Nephron (organoid): ENCODE data around the gene PHAF1.
A peak's percentile ranks its signal among the peaks of the same experiment; 100 is the strongest.

ENCODE experiments used
- H3K27ac Mint-ChIP-seq, 3 experiments: 2 replicates each; pipeline ENCODE4 v1.8.0; 2020; ENCODE audit warnings: mixed read lengths in 3 of 3, mild to moderate bottlenecking in 2 of 3, moderate library complexity in 1 of 3
- H3K27me3 Mint-ChIP-seq: 2 replicates; pipeline ENCODE4 v1.8.0; 2021; ENCODE audit warnings: low read depth, mild to moderate bottlenecking, moderate library complexity, mixed read lengths
- H3K36me3 Mint-ChIP-seq: 2 replicates; pipeline ENCODE4 v1.8.0; 2020; ENCODE audit warnings: low read depth, mixed read lengths
- H3K4me1 Mint-ChIP-seq: 2 replicates; pipeline ENCODE4 v1.8.0; 2020; ENCODE audit warnings: mixed read lengths
- H3K4me3 Mint-ChIP-seq, 3 experiments: 2 replicates each; pipeline ENCODE4 v1.8.0; 2020; ENCODE audit warnings: mild to moderate bottlenecking in 3 of 3, mixed read lengths in 3 of 3, moderate library complexity in 2 of 3
- H3K9me3 Mint-ChIP-seq: 2 replicates; pipeline ENCODE4 v1.8.0; 2020; ENCODE audit warnings: mixed read lengths
- TF ChIP-seq, protein P1 (sequence below), 3 experiments: fragments of 200-600 bp; sonication (generic); IDR thresholded peaks; one replicate each; pipeline ENCODE4 v1.5.0; 2021; ENCODE audit warnings: antibody characterized with exemption in 3 of 3; ENCODE audit not compliant: unreplicated experiment in 3 of 3

The PHAF1 gene

DNA sequence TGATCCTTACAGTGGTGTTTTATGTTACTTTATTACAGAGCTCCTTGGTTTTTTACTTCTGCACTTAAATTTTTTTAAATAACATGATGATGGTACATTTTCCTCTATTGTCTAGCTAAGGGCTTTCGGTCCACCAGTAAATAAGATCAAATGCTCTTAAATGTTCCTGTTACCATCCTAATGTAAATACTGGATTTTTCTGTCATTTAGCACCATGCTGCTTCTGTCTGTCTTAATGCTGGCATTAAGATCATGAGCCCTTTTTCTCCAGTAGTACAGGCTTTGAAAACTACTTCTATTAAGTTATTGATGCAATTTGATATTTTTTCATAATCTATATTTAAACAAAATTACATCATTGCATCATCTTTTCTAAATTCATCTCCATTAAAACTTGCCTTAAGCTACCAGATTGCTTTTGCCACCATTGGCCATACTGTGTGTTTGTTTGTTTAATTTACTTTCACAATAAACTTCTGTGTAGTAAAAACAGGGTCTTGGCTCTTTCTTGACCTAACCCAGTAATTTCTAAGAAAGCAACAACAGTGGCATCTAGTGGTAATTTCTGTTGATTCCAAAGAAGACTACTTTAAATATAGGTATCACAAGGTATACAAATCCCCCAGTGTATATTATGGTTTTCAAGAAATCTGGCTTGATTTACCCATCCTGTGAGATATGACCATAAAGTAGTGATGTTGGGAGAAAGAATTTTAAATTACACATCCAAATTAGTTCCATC, 9.0 kb upstream of the PHAF1 start:
- Mint-ChIP-seq H3K36me3 (peaks cover 12% of the 10 kb centered on the region), H3K4me3 (no peak overlapping the region), H3K4me1 (peaks cover 5% of the 10 kb centered on the region), H3K9me3 (no peaks in the 10 kb centered on the region), H3K27me3 (no peaks in the 10 kb centered on the region), H3K27ac (no peak overlapping the region)
- TF ChIP-seq, protein P1, sequence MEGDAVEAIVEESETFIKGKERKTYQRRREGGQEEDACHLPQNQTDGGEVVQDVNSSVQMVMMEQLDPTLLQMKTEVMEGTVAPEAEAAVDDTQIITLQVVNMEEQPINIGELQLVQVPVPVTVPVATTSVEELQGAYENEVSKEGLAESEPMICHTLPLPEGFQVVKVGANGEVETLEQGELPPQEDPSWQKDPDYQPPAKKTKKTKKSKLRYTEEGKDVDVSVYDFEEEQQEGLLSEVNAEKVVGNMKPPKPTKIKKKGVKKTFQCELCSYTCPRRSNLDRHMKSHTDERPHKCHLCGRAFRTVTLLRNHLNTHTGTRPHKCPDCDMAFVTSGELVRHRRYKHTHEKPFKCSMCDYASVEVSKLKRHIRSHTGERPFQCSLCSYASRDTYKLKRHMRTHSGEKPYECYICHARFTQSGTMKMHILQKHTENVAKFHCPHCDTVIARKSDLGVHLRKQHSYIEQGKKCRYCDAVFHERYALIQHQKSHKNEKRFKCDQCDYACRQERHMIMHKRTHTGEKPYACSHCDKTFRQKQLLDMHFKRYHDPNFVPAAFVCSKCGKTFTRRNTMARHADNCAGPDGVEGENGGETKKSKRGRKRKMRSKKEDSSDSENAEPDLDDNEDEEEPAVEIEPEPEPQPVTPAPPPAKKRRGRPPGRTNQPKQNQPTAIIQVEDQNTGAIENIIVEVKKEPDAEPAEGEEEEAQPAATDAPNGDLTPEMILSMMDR (IDR thresholded peaks at IDR 0.05; ENCODE audit: unreplicated experiment in 3 of 3) = peak; percentile 45 to 55 (median 49)

DNA sequence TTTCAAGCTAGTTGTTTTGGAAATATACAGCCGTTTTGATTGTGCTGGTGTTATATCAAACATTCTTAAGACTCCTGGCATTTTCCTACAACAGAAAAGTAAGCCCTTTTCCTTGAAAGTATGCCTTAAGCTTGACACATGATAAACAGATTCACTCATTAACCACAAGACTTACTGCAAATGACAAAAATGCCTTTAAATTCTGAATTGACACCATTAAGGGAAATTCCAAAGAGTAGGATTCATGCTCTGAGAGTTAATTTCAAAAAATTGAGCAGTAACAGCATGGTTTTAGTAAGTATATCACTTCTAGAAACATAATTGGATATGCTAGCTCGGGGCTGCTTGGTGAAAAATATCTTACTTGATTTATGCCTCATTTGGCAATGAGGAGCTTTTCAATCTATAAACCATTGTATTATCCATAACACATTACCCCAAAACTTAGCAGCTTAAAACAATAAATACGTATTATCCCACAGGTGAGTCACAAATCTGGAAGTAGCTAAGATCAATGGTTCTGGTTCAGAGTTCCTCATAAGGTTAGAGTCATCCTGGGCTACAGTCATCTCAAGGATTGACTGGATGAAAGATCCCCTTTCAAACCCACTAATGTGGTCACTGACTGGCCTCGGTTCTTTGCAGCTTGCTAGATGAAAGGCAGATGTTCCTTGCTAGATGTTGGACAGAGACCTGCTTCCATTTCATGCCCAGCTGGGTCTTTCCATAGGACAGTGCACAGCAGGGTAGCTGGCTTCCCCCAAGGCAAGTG, 8.2 kb upstream of the PHAF1 start:
- Mint-ChIP-seq H3K27ac (no peak overlapping the region), H3K4me3 (no peak overlapping the region), H3K36me3 (peaks cover 12% of the 10 kb centered on the region), H3K4me1 (peaks cover 10% of the 10 kb centered on the region), H3K9me3 (no peaks in the 10 kb centered on the region), H3K27me3 (no peaks in the 10 kb centered on the region)
- TF ChIP-seq, protein P1 (IDR thresholded peaks at IDR 0.05; ENCODE audit: unreplicated experiment in 3 of 3) = peak in 1 of 3 experiments; percentile 10

DNA sequence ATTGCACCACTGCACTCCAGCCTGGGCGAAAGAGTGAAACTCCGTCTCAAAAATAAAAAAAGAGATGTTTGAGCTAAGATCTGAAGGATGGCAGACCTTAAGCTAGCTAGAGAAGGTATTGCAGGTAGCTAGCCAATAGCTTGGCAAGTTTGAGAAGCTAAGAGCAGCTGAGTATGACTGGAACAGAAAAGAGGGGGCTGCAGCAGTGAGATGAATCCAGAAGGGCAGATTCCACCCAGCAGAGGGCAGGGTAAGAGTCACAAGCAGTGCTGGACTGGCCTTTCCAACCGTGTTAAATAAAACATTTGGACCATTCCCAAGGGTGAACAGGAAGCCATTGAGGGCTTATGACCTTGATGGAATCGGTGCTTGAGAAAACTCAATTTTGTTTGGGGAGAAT, 5.7 kb upstream of the PHAF1 start:
- TF ChIP-seq, protein P1 (IDR thresholded peaks at IDR 0.05; ENCODE audit: unreplicated experiment in 3 of 3) = peak in 2 of 3 experiments; percentile 36 to 43
- Mint-ChIP-seq H3K4me1 (peaks cover 15% of the 10 kb centered on the region), H3K27me3 (no peaks in the 10 kb centered on the region), H3K27ac (peak overlapping the region; percentile 15 to 79 (median 35)), H3K9me3 (no peaks in the 10 kb centered on the region), H3K4me3 (peak overlapping the region in 2 of 3 experiments; percentile 5 to 46), H3K36me3 (peaks cover 12% of the 10 kb centered on the region)

DNA sequence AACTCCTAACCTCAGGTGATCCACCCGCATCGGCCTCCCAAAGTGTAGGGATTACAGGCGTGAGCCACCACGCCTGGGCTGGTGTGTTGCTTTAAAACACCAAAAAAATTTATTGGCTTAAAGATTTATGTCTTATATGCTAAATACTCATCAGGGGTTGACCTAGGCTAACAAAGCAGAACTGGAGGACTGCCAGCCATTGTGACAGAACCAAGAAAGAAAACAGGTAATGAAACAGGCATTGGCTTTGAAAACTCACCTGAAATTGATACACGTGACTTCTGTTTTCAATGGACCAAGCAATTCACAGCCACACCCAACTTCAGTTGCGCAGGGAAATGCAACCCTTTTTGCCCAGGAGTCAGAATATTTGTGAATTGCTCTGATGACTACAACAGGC, 4.9 kb upstream of the PHAF1 start:
- peaks cover 3% of the 10 kb centered on the region for H3K27me3 Mint-ChIP-seq
- peaks cover 9% of the 10 kb centered on the region for H3K36me3 Mint-ChIP-seq
- H3K9me3 Mint-ChIP-seq = no peaks in the 10 kb centered on the region
- peaks cover 20% of the 10 kb centered on the region for H3K4me1 Mint-ChIP-seq
- peak overlapping the region in 1 of 3 experiments; percentile 52 for H3K27ac Mint-ChIP-seq
- H3K4me3 Mint-ChIP-seq = no peak overlapping the region
- TF ChIP-seq, protein P1 (IDR thresholded peaks at IDR 0.05; ENCODE audit: unreplicated experiment in 3 of 3) = no peak

DNA sequence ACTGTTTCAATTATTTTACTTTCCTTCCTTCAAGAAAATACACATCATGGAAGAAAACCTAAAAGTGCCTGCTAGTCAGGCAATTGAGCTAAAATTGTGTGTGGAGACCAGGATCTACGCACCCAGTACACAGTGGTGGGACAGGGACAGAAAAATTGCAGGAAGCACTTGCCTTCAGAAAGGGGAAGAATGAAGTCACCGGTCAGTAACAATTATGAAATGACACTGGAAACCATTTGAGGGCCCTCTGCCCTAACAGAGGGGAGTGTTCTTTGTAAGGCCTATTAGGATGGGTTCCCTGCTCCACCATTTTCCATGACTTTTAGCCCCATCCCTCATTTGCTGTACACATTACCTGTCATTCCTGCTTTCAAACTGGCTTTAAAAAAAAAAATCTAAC, 4.5 kb upstream of the PHAF1 start:
- peaks cover 9% of the 10 kb centered on the region for H3K36me3 Mint-ChIP-seq
- no peak overlapping the region for H3K4me3 Mint-ChIP-seq
- peaks cover 3% of the 10 kb centered on the region for H3K27me3 Mint-ChIP-seq
- H3K9me3 Mint-ChIP-seq = no peaks in the 10 kb centered on the region
- TF ChIP-seq, protein P1 (IDR thresholded peaks at IDR 0.05; ENCODE audit: unreplicated experiment in 3 of 3) = no peak
- H3K27ac Mint-ChIP-seq = peak overlapping the region in 1 of 3 experiments; percentile 52
- peaks cover 20% of the 10 kb centered on the region for H3K4me1 Mint-ChIP-seq
